Dendritic cell treated with granulocyte-macrophage colony-stimulating factor and Interleukin-4, amounts not matched to agents 40 ng/mL and 50 ng/mL, for 4 days (primary cell): Measurements from ENCODE around the gene TBC1D4.

Experiments
- H3K27ac Mint-ChIP-seq: one replicate; pipeline ENCODE4 v1.8.0; 2022; ENCODE audit warnings: mild to moderate bottlenecking, mixed read lengths
- H3K27me3 Mint-ChIP-seq: one replicate; pipeline ENCODE4 v1.8.0; 2022; ENCODE audit warnings: mild to moderate bottlenecking, mixed read lengths
- H3K36me3 Mint-ChIP-seq: one replicate; pipeline ENCODE4 v1.8.0; 2022; ENCODE audit warnings: low read depth, mixed read lengths
- H3K4me1 Mint-ChIP-seq: one replicate; pipeline ENCODE4 v1.8.0; 2022; ENCODE audit warnings: low read depth, mixed read lengths
- H3K4me3 Mint-ChIP-seq: one replicate; pipeline ENCODE4 v1.8.0; 2022; ENCODE audit warnings: mild to moderate bottlenecking, moderate library complexity, mixed read lengths
- H3K9me3 Mint-ChIP-seq: one replicate; pipeline ENCODE4 v1.8.0; 2022; ENCODE audit warnings: mixed read lengths
- intact Hi-C: fragments of 100-400 bp; cut with micrococcal nuclease; formaldehyde crosslinking; loops from one replicate; pipeline ENCODE4 v1.15.0; 2022

Gene TBC1D4, protein sequence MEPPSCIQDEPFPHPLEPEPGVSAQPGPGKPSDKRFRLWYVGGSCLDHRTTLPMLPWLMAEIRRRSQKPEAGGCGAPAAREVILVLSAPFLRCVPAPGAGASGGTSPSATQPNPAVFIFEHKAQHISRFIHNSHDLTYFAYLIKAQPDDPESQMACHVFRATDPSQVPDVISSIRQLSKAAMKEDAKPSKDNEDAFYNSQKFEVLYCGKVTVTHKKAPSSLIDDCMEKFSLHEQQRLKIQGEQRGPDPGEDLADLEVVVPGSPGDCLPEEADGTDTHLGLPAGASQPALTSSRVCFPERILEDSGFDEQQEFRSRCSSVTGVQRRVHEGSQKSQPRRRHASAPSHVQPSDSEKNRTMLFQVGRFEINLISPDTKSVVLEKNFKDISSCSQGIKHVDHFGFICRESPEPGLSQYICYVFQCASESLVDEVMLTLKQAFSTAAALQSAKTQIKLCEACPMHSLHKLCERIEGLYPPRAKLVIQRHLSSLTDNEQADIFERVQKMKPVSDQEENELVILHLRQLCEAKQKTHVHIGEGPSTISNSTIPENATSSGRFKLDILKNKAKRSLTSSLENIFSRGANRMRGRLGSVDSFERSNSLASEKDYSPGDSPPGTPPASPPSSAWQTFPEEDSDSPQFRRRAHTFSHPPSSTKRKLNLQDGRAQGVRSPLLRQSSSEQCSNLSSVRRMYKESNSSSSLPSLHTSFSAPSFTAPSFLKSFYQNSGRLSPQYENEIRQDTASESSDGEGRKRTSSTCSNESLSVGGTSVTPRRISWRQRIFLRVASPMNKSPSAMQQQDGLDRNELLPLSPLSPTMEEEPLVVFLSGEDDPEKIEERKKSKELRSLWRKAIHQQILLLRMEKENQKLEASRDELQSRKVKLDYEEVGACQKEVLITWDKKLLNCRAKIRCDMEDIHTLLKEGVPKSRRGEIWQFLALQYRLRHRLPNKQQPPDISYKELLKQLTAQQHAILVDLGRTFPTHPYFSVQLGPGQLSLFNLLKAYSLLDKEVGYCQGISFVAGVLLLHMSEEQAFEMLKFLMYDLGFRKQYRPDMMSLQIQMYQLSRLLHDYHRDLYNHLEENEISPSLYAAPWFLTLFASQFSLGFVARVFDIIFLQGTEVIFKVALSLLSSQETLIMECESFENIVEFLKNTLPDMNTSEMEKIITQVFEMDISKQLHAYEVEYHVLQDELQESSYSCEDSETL (N-terminal part only)

DNA sequence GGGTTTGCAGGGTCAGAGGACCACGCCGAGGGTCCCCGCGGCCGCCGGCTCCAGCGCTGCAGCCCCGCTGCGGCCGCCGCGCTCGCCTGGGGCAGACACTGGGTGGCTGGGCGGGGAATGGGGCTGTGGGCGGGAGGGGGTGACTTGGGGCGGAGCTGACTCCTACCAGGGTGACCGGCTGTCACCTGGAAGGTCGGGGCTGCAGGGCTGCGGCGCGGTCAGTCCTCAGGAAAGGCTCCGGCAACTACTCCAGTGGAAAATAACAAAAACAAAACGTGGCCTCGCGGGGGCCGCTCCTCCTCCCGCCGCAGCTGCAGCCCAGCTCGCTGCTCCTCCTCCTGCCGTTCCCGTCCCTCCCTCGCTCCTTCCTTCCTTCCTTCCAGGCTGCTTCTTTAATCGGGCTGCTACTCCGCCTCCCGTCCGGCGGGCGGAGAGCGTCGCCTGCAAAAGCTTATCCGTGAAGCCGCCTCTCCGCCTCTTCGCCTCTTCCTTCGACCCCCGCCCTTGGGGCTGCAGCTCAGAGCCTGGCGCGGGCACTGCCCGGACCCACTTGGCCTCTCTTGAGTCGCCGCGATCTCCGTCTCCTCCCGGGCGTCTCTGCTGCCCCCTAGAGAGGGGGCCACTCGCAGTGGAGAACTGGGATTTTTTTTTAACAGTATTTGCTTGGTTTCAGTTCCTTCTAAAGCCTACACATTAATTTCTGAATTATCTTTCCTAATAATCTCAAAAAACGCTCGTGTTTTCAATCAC, at the start of gene TBC1D4:
TSS of gene TBC1D4 (minus strand) at position 100 of the 750 bp plus-strand sequence. CDS start 402 bp downstream, outside the sequence.
- Mint-ChIP-seq H3K27me3 (peaks cover 55% of the 10 kb centered on the region), H3K36me3 (peaks cover 7% of the 10 kb centered on the region), H3K4me3 (peak within 1 kb of the TSS; percentile 84), H3K4me1 (peaks cover 34% of the 10 kb centered on the region), H3K9me3 (no peaks in the 10 kb centered on the region), H3K27ac (peak within 1 kb of the TSS; percentile 90)
- intact Hi-C loops: loop anchor here (1.0 to 5.0 kb wide), 3 partner anchors 23 to 110 kb away; partner anchors contain the start of gene UCHL3

DNA sequence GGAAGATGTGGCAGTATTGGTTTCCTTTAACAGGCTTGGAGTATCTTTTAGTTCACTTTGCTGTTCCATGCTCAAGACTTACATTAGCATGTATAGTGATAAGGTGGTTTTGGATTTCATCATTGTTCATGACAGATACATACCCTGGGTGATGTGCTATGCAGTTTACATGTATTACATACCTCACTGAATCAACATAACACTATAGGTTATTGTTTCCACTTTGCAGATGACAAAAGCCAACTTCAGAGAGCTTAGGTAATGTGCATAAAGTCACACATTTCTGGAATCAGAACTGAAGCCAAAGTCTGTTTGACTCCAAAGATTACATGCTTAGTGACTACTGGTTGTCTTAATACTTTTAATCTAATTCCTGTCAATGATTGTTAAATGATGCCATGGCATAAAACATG, 48.6 kb upstream of the TBC1D4 start:
- Mint-ChIP-seq H3K36me3 (peaks cover 61% of the 10 kb centered on the region), H3K27ac (no peak overlapping the region), H3K27me3 (no peaks in the 10 kb centered on the region), H3K4me1 (peaks cover 20% of the 10 kb centered on the region), H3K4me3 (no peak overlapping the region), H3K9me3 (no peaks in the 10 kb centered on the region)
- intact Hi-C loops: no loop called here

DNA sequence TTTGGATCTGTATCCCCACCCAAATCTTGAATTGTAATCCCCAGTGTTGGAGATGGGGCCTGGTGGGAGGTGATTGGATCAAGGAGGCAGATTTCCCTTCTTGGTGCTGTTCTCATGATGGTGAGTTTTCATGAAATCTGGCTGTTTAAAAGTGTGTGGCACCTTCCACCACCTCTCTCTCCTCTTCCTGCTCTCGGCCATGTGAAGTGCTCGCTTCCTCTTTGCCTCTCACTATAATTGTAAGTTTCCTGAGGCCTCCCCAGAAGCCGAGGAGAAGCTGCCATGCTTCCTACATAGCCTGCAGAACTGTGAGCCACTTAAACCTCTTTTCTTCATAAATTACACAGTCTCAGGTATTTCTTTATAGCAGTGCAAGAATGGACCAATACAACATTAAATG, 40.0 kb upstream of the TBC1D4 start:
- H3K27ac Mint-ChIP-seq: no peak overlapping the region
- peaks cover 6% of the 10 kb centered on the region for H3K4me1 Mint-ChIP-seq

DNA sequence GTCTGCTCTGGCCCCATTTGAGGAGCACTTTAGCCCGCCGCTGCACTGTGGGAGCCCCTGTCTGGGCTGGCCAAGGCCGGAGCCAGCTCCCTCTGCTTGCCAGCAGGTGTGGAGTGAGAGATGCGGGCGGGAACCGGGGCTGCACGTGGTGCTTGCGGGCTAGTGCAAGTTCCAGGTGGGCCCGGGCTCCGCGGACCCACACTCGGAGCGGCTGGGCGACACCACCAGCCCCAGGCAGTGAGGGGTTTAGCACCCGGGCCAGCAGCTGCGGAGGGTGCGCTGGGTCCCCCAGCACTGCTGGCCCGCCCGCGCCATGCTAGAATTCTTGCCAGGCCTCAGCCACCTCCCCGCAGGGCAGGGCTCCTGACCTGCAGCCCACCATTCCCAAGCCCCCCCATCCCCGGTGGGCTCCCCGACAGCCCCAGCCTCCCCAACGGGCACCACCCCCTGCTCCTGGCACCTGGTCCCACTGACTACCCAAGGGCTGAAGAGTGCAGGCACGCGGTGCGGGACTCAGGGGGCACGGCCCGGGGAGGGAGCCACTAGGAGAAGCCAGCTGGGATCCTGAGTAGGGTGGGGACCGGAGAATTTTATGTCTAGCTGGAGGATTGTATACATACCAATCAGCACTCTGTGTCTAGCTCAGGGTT, 36.6 kb upstream of the TBC1D4 start:
- Mint-ChIP-seq H3K4me3 (no peak overlapping the region), H3K36me3 (no peaks in the 10 kb centered on the region), H3K27me3 (no peaks in the 10 kb centered on the region), H3K4me1 (peaks cover 7% of the 10 kb centered on the region), H3K9me3 (peaks cover 51% of the 10 kb centered on the region), H3K27ac (no peak overlapping the region)
- intact Hi-C loops: no loop called here

More for the DNA sequence above, 40.0 kb upstream of the TBC1D4 start:
- peaks cover 18% of the 10 kb centered on the region for H3K36me3 Mint-ChIP-seq
- peaks cover 33% of the 10 kb centered on the region for H3K9me3 Mint-ChIP-seq
- intact Hi-C loops: no loop called here
- no peaks in the 10 kb centered on the region for H3K27me3 Mint-ChIP-seq
- H3K4me3 Mint-ChIP-seq: no peak overlapping the region

DNA sequence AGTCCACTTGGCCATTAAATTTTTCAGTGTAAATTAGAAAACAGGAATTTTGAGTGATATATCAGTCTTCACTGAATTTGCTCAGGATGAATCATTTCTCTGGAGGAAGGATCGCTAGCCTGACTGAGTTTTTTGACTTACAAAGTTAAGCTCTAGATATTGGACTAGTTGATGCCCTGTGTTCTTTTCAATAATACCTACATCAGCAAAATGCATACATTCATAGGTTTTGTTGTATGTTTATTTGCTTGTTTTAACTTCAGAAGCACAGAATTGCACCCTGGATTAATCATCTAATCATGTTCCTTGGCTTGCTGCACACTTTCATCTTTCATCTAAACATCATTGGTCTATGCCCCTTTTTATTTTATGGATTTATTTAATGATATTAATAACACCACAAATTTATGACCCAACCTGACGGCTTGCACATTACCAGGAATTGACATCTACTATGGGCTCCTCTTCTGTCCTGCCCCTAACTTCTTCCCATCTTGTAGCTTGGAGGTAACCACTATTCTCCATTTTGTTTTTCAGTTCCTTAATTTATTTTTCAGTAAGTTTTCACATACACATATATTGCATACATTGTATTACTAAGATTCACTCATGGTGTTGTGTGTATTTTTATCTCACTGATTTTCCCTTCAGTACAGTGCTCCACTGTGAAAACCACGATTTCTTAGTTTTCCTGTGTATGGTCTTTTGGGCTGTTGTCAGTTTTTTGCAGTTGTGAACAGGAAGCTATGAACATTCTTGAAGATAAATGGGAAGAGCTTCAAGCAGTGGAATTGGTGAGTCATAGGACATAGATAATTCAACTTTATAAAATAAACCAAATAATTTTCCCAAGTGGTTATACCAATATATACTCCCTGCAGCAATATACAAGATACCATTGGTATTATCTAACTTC, 32.4 kb upstream of the TBC1D4 start:
- Mint-ChIP-seq H3K4me3 (no peak overlapping the region), H3K9me3 (peaks cover 18% of the 10 kb centered on the region), H3K27me3 (peaks cover 3% of the 10 kb centered on the region), H3K4me1 (peaks cover 23% of the 10 kb centered on the region), H3K27ac (no peak overlapping the region), H3K36me3 (no peaks in the 10 kb centered on the region)
- intact Hi-C loops: loop anchor here (2.0 kb wide), 1 partner anchor 22 kb away; the partner anchor contains the start of gene COMMD6

DNA sequence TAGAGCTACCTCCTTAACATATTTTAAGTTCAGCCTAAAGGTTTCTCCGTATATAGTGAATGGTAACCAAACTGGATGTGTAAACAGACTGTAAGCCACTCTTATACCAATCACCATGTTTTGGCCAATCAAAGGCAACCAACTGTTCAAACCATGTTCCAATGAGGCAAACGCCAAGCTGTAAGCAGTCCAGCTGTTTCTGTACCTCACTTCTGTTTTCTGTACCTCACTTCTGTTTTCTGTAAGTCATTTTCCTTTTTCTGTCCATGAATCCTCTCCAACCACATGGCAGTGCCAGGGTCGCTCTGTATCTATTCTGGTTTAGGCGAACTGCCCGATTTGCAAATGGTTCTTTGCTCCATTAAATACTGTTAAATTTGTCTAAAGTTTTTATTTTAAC, 31.3 kb upstream of the TBC1D4 start:
- H3K4me3 Mint-ChIP-seq: no peak overlapping the region
- no peaks in the 10 kb centered on the region for H3K36me3 Mint-ChIP-seq
- peaks cover 3% of the 10 kb centered on the region for H3K27me3 Mint-ChIP-seq
- intact Hi-C loops: no loop called here
- H3K9me3 Mint-ChIP-seq: peaks cover 18% of the 10 kb centered on the region
- H3K27ac Mint-ChIP-seq: peak overlapping the region; percentile 33
- peaks cover 26% of the 10 kb centered on the region for H3K4me1 Mint-ChIP-seq

DNA sequence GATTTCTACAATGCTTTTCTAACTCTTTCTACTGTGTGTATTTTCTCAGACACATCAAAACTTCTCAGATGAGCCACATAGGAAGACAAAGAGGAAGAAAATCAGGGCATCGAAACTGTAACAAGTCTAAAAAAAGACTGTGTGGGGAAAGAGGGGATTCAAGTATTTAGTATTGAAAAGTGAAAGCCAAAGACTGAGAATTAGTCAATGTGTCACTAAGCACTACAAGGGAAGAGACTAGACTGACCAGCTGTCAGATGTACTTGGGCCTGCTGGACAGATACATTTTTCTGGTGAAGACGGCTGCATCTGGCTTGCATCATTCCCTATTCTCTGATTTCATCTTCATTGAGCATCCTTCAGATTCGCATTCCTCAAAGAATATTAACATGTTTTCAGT, 30.3 kb upstream of the TBC1D4 start:
- H3K4me3 Mint-ChIP-seq: no peak overlapping the region
- H3K27ac Mint-ChIP-seq: no peak overlapping the region
- intact Hi-C loops: no loop called here

DNA sequence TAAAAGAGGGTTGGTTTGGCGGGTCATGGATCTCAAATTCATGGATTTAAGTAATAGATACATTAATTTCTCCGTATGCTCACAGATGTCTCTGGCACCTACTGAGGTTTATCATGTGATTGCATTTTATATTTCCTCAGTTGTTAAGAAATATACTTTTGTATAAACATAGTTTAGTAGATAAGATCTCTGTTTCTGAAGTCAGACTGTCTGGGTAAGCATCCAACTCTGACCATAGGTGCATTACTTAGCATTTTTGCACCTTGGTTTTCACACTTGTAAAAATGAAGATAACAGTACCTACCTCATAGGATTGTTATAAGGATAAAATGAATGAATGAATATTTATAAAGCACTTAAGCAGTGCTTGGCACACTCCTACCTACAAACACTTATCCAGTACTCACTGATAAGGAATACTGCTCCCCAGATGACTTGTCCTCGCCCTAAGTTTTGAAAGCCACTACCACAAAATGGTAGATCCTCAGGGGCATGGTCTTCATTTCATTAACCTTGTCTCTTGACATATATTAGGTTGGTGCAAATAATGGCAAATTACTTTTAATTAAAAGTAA, 29.2 kb upstream of the TBC1D4 start:
- no peaks in the 10 kb centered on the region for H3K36me3 Mint-ChIP-seq

More for the DNA sequence above, 30.3 kb upstream of the TBC1D4 start:
- peaks cover 3% of the 10 kb centered on the region for H3K27me3 Mint-ChIP-seq
- H3K4me1 Mint-ChIP-seq: peaks cover 35% of the 10 kb centered on the region
- H3K9me3 Mint-ChIP-seq: peaks cover 18% of the 10 kb centered on the region
- H3K36me3 Mint-ChIP-seq: no peaks in the 10 kb centered on the region

DNA sequence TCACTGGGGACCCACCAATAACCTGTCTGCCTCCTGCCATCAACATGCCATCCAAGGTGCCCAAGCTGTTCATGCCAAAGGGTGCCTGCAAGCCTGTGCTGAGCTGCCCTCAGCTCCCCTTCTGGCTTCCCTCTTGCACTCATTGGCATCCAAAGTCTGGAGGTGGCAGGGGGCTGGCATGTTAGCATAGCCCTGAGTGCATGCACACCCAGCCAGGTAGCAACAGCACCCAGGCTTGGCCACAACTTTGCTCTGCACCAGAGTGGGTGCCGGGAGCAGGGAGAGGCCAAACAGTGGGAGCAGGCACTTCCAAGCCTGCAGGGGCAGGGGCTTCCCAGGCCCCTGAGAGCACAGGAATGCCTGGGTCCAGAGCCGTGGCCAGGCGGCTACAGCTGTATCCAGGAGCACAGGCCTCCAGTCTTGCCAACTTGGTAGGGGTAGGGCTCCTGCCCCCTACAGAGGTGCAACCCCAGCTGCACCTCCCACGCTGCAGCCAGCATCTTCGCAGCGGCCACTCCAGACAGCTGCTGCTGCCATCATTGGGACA, 26.1 kb upstream of the TBC1D4 start:
- intact Hi-C loops: loop anchor here (5.0 kb wide), 1 partner anchor 39 kb away; the partner anchor contains the start of gene UCHL3
- no peak overlapping the region for H3K4me3 Mint-ChIP-seq
- H3K4me1 Mint-ChIP-seq: peaks cover 47% of the 10 kb centered on the region
- peaks cover 4% of the 10 kb centered on the region for H3K27me3 Mint-ChIP-seq
- peak overlapping the region; percentile 31 for H3K27ac Mint-ChIP-seq
- no peaks in the 10 kb centered on the region for H3K36me3 Mint-ChIP-seq
- H3K9me3 Mint-ChIP-seq: no peaks in the 10 kb centered on the region

More for the DNA sequence above, 29.2 kb upstream of the TBC1D4 start:
- peaks cover 3% of the 10 kb centered on the region for H3K27me3 Mint-ChIP-seq
- intact Hi-C loops: no loop called here
- no peak overlapping the region for H3K27ac Mint-ChIP-seq
- H3K4me1 Mint-ChIP-seq: peaks cover 44% of the 10 kb centered on the region
- H3K9me3 Mint-ChIP-seq: peaks cover 18% of the 10 kb centered on the region
- H3K4me3 Mint-ChIP-seq: no peak overlapping the region

DNA sequence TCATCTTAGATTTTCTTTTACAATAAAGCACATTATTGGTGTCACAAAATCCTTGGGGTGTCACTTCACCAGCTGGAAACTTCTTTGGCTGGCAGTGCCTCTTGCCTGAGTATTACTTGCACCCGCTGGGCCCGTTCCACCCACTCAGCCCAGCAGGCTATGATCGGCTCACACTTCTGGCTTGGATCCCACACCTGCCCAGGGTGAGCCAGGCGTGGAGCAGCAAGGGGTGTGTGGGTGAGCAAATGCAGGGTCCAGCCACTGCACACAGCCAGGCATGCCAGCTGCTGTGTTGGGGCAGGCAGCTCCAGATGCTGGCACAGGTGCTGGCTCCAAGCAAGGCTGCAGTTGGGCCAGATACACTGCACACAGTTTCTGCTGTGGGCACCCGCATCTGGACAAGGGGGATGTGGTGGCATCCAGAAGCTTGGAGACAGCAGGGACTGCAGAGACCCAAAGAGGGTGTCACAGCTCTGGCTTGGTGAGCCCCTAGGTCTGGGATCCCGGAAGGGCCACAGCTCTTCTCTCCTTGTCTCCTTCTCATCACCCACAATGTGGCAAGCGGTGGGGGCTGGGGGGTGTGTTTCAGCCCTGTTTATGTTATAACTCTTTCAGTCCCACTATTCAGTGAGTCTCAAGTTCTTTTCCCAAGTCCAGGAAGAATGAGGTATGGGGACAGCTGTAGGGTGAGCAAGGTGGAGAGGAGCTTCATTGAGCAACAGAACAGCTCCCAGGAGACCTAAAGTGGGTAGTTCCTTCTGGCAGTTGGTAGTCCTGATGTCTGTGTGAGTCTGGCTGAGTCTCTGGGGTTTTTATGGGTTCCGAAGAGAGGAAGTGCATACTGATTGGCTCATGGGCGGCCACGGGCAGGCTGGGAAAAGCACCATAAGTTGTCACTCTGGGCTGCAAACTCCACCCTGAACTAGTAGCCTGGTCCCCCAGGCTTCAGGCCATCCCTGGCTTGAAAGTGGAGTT, 25.3 kb upstream of the TBC1D4 start:
- no peak overlapping the region for H3K4me3 Mint-ChIP-seq
- H3K27ac Mint-ChIP-seq: peak overlapping the region; percentile 31
- no peaks in the 10 kb centered on the region for H3K36me3 Mint-ChIP-seq
- peaks cover 5% of the 10 kb centered on the region for H3K27me3 Mint-ChIP-seq
- intact Hi-C loops: loop anchor here (5.0 kb wide), 1 partner anchor 40 kb away; the partner anchor contains the start of gene UCHL3
- peaks cover 41% of the 10 kb centered on the region for H3K4me1 Mint-ChIP-seq
- H3K9me3 Mint-ChIP-seq: peaks cover 3% of the 10 kb centered on the region
